Measurements from ENCODE around the gene ACSBG1.

GRCh38 chr15:78174401-78174800 is 60.0 kb downstream of the ACSBG1 start:
- TF ChIP-seq POLR2AphosphoS5 (IDR thresholded peaks at IDR 0.05) (no peak), CTCF (IDR thresholded peaks at IDR 0.05) (no peak), POLR2A (IDR thresholded peaks at IDR 0.05) (no peak), EP300 (IDR thresholded peaks at IDR 0.05; ENCODE audit: low read depth) (no peak)

Measured in transverse colon (tissue), 4 donors.